GM19043 (cell line): Measurements from ENCODE around the gene TSNAXIP1.
"Not testable (repeated sequence)": the region's sequence is repeated elsewhere in the genome, so short reads cannot be mapped to it uniquely, and the experiment has no call there.

Experiments used
- ATAC-seq: cut with Tn5 transposase; IDR thresholded peaks from one replicate; pipeline ENCODE4 v1.9.1; 2021; ENCODE audit warnings: low read depth; ENCODE audit not compliant: unreplicated experiment

Gene TSNAXIP1

GRCh38 chr16:67857547-67858233 is 51.0 kb downstream of the TSNAXIP1 start:
- no peak for ATAC-seq

GRCh38 chr16:67858500-67858899 is 51.8 kb downstream of the TSNAXIP1 start:
- no peak for ATAC-seq

DNA sequence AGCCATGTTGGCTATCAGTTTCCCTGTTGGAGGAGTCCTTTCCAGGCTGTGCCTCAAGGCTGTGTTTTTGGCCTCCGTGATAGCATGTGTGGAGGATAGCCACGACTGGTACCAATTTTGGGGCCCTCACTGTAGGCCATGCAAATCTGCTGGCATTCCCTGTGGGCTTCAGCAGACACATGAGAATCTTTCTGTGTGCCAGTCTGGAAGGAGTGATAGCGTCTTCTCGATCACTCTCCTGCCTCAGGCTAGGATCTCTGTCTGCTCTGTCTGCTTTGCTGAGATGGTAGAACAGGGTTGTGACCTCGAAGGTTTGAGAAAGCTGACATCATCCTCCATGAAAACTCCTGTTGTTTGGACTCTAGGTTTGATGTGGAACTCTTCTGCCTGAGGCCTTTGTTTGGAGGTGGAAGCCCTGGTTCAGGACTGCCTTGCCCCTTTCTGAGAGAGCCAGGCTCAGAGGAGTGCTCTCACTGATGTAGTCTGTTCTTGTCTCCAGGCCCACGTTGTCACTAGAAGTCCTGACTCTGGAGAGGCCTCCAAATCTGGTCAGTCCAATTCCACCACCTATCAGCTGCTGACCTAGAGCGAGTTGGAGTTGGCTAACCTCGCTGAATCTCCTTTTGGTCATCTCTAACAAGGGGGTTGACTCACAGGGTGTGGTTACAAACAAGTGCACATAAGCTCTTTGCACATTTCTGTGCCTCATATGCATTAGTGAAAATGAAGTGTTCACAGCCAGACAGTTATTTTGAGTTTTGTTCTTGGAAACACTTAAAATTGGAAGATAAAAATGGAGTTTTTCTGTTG is 54.1 kb downstream of the TSNAXIP1 start:
- ATAC-seq, result no peak

GRCh38 chr16:67861877-67862276 is 55.2 kb downstream of the TSNAXIP1 start:
- ATAC-seq, result no peak

DNA sequence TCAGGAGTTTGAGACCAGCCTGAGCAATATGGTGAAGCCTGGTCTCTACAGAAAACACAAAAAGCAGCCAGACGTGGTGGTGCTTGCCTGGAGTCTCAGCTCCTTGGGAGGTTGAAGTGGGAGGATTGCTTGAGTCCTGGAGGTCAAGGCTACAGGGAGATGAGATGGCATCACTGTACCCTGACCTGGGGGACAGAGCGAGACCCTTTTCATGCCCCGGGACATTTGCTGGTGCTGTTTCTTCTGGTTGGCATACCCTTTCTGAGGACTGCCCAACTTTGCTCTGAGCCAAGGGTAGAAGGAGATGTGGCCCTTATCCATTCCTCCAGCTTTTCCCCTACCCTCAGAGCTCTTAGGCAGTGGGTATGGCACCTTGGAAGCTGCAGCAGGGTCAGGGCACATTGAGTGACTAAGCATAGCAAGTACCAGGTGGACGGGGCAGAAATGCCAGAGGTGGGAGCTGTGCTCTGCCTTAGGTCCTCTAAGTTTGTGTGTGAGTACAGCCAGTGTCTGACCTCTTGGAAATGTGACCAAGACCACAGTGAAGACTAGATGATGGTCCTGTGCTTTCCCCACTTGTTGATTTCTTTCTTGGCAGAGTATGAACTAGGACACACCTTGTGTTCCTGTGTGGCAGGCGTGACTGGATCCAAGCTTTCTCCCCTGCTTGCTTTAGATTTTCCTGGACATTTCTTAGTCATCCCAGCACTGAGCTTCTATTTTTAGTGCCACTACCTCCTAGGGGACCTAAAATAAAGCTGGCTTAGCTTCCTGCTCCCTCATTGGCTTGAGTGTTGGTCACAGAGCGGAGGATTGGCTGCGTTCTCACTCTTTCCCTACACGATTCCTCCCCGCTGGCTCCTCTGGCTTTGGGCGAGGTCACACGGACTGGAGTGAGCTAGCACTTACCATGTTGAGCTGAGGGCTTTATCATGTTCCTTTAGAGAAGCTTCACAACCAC is 56.2 kb downstream of the TSNAXIP1 start:
- no peak for ATAC-seq

DNA sequence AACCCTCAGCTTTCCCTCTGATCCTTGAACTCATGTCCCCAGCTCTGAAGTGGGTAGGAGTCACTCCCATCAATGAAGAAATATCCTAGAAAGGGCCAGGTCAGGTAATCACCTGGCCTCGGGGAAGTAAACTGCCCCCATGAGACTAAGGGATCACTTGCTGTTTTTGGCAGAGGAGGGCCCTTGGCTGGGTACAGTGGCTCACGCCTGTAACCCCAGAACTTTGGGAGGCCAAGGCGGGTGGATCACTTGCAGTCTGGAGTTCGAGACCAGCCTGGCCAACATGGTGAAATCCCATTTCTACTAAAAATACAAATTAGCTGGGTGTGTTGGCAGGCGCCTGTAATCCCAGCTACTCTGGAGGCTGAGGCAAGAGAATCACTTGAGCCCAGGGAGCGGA is 57.4 kb downstream of the TSNAXIP1 start:
- ATAC-seq, result not testable (repeated sequence)

GRCh38 chr16:67864594-67864993 is 57.9 kb downstream of the TSNAXIP1 start:
- ATAC-seq, result no peak

- no peak for ATAC-seq
Observed at GRCh38 chr16:67865318-67865717, 58.6 kb downstream of the TSNAXIP1 start.

DNA sequence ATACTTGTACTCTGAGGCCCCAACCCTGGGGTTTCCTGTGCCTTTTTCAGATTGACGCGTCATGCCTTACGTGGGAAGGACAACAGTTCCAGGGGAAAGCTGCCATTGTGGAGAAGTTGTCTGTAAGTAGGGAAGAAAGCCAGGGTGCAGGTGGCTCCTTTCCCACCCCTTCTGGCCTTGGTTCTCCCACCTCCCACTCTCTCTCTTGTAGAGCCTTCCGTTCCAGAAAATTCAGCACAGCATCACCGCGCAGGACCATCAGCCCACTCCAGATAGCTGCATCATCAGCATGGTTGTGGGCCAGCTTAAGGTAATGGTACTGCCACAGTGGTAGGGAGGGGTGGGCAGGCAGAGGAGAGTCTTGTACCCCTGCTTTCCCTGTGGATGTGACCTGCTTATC is 61.6 kb downstream of the TSNAXIP1 start:
- no peak for ATAC-seq

GRCh38 chr16:67869653-67870052 is 63.0 kb downstream of the TSNAXIP1 start:
- no peak for ATAC-seq

- no peak for ATAC-seq
Observed at GRCh38 chr16:67871256-67871655, 64.6 kb downstream of the TSNAXIP1 start.

DNA sequence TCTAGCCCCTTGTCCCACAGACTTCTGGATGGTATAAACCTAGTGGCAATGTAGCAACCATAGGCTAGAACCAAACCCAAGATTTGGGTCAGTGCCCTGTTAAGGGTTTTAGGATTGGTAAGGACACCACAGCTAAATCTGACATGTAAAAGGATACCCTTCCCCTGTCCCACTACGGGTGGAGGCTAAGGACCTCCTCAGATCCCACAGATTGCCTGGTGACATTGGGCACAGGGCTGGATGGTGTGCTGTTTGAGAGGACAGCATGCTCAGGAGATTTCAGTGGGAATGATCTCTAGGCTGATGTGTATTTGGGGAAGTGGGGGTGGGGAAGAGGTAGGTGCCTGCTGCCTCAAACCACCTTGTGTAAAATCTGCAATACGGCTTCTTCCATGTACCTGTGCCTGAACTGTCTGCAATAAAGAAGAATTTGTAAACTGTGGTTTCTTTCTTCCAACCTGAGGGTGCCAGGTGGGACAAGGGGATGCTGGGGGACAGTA is 65.5 kb downstream of the TSNAXIP1 start:
- ATAC-seq, result no peak

GRCh38 chr16:67872631-67873434 is 66.1 kb downstream of the TSNAXIP1 start, which contains the start of gene EDC4:
EDC4 (plus strand) TSS chr16:67873052; CDS start chr16:67873262, 210 bp downstream.
- peak; percentile 79 for ATAC-seq

GRCh38 chr16:67873435-67874370 is 67.0 kb downstream of the TSNAXIP1 start:
- no peak for ATAC-seq

- no peak for ATAC-seq
Observed at GRCh38 chr16:67874372-67874771, 67.7 kb downstream of the TSNAXIP1 start.

DNA sequence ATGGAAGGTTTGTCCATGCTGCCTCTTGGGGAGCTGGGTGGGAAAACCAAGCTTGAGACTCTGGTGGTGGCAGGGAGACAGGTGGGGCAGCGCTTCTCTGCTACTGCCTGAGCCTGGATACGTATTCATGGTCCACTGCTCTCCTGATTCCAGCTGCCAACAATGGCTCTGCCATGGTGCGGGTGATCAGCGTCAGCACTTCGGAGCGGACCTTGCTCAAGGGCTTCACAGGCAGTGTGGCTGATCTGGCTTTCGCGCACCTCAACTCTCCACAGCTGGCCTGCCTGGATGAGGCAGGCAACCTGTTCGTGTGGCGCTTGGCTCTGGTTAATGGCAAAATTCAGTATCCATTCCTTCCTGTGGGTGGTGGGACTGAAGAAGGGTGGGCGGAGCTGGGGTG is 70.4 kb downstream of the TSNAXIP1 start:
- ATAC-seq, result no peak
